Epithelial cell of esophagus (primary cell): Measurements from ENCODE around the gene TMTC2.

Source experiments
- DNase-seq: peaks from one replicate; pipeline ENCODE4 v3.0.0; 2010; ENCODE audit warnings: low read depth
- H3K4me3 ChIP-seq: 2 replicates; pipeline ENCODE4 v1.5.1; 2011; ENCODE audit warnings: mild to moderate bottlenecking, low read length, control low read depth
- CTCF ChIP-seq: IDR thresholded peaks from 2 replicates; pipeline ENCODE4 v1.5.1; 2011; ENCODE audit warnings: low read depth, mild to moderate bottlenecking, low read length, control low read depth, inconsistent platforms; ENCODE audit not compliant: insufficient read depth; ENCODE audit errors: missing control alignments

TMTC2 gene

GRCh38 chr12:83121897-83122622 is 435.4 kb downstream of the TMTC2 start:
- DNase-seq, result no peak
- TF ChIP-seq CTCF, result no peak
- H3K4me3 ChIP-seq, result no peak overlapping the region

DNA sequence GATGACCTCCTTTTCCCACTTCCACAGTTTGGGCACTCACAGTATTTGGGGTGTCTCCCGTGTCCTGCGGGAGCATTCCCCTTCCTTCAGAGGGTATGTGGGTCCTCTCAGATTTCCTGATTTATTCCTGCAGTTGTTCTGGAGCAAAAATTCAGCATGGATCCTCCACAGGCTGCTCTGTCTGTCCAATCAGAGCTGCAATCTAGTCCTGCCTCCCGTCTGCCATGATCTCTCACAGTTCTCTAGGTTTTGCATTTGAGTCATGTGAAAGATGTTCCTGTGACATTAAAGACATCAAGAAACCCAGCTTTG is 435.9 kb downstream of the TMTC2 start:
- no peak overlapping the region for H3K4me3 ChIP-seq
- no peak for TF ChIP-seq CTCF
- no peak for DNase-seq

GRCh38 chr12:83123039-83123438 is 436.3 kb downstream of the TMTC2 start:
- TF ChIP-seq CTCF, result no peak
- DNase-seq, result peak; percentile 6
- no peak overlapping the region for H3K4me3 ChIP-seq

DNA sequence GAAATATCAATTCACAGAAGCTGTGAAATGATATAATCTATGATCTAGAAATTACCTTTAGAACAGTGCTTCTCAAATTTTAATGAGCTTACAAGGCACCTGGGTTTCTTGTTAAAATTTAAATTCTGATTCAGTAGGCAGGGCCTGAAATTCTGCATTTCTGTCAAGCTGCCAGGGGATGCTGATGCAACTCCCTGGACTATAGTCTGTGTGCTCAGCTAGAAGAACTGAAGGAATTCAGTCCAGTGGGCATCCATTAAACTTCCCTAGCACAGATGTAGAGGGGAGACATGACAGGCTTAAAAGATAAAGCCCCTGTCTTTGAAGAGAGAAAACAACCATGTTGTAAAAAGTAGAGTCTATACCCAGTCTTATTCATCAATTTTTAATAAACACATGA is 441.8 kb downstream of the TMTC2 start:
- DNase-seq, result no peak
- TF ChIP-seq CTCF, result no peak
- H3K4me3 ChIP-seq, result no peak overlapping the region

DNA sequence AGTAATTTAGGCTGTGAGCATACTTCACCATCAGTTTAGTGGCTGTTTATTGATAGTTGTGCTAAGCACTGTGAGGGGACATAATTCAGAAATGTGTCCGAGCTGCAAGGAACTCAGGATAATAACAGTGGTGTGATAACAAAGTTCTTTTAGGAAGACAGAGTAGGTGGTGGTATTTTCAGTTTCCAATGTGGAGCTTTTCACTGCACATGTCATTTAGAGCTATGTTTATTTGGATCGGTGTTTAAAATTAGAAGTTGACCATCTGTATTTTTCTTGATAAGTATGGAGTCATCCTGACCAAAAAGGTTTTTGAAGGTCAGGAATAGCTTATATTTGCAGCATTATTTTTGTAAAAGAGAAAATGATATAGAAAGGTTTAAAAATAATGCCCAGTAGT is 443.5 kb downstream of the TMTC2 start:
- DNase-seq, result no peak
- H3K4me3 ChIP-seq, result no peak overlapping the region
- TF ChIP-seq CTCF, result no peak

DNA sequence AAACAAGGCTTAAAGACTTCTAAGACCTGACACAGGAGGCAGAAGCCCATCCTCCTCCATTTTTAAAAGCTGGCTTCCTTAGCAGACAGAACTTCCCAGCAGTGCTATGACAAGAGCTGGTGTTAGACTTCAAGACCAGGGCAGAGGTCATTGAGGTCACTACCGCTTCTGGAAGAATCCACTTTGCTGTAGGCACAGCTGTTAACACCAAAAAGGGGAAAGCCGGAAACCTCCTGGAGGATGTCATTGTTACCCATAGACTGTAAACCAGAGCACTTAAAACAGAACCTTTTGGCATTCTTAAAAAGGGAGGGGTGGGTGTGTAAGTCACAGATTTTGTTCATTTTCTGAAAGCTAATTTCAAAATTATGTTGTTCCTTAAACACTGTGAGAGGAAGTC is 445.7 kb downstream of the TMTC2 start:
- no peak for TF ChIP-seq CTCF
- H3K4me3 ChIP-seq, result no peak overlapping the region
- DNase-seq, result no peak

DNA sequence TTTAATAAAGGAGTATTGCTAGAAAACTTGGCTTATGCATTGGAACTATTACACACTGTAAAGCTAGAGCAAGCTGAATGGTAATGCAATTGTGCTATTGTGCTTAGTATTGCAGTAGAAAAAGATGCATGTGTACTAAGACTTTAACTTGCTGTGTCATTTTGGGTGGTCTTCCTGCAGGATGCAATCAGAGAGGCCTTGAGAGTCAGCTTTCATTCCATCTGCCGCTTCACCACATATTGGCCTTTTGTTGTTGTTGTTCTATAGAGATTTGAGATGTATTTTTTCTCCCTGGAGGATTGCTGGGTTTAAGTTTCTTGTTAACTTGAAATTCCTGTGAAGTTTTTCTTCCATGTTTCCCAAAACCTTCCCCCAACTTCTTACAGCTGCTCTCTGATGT is 449.7 kb downstream of the TMTC2 start:
- DNase-seq, result no peak
- TF ChIP-seq CTCF, result no peak
- H3K4me3 ChIP-seq, result no peak overlapping the region
